Endodermal cell (in vitro differentiated cells): ENCODE measurements around the gene OPCML. TPM values are rescaled to one million over a fixed set of nuclear protein-coding genes. Genes with fewer than 3 reads are reported as not detected.

Source experiments
- DNase-seq: peaks from one replicate; pipeline ENCODE4 v3.0.0-alpha.2; 2017
- H3K27ac ChIP-seq: 2 replicates; pipeline ENCODE4 v1.5.1; 2013; ENCODE audit warnings: mild to moderate bottlenecking, low read depth, low read length, moderate library complexity
- H3K27me3 ChIP-seq: 2 replicates; pipeline ENCODE4 v1.6.1; 2013; ENCODE audit warnings: mild to moderate bottlenecking, low read length, moderate library complexity; ENCODE audit not compliant: insufficient read depth, control insufficient read depth, poor library complexity, severe bottlenecking
- H3K36me3 ChIP-seq: 2 replicates; pipeline ENCODE4 v1.7.0; 2013; ENCODE audit warnings: mild to moderate bottlenecking, low read length, moderate library complexity; ENCODE audit not compliant: control insufficient read depth, insufficient read depth
- H3K4me1 ChIP-seq: one replicate; pipeline ENCODE4 v1.7.0; 2013; ENCODE audit warnings: low read length; ENCODE audit not compliant: control insufficient read depth, insufficient read depth
- H3K4me3 ChIP-seq: 2 replicates; pipeline ENCODE4 v1.5.1; 2013; ENCODE audit warnings: mild to moderate bottlenecking, low read length, moderate library complexity
- H3K9ac ChIP-seq: 2 replicates; pipeline ENCODE4 v1.6.1; 2013; ENCODE audit warnings: mild to moderate bottlenecking, low read length, moderate library complexity; ENCODE audit not compliant: poor library complexity, severe bottlenecking; ENCODE audit errors: extremely low read depth
- H3K9me3 ChIP-seq: 2 replicates; pipeline ENCODE4 v1.6.1; 2013; ENCODE audit warnings: mild to moderate bottlenecking, low read length, moderate library complexity; ENCODE audit not compliant: control insufficient read depth
- H3K27ac Mint-ChIP-seq: 2 replicates; pipeline ENCODE4 v1.8.0; 2020; ENCODE audit warnings: mixed read lengths
- H3K27me3 Mint-ChIP-seq: 2 replicates; pipeline ENCODE4 v1.8.0; 2021; ENCODE audit warnings: mild to moderate bottlenecking, mixed read lengths; ENCODE audit not compliant: insufficient read depth
- H3K36me3 Mint-ChIP-seq: 2 replicates; pipeline ENCODE4 v1.8.0; 2020; ENCODE audit warnings: low read depth, mixed read lengths
- H3K4me1 Mint-ChIP-seq: 2 replicates; pipeline ENCODE4 v1.8.0; 2020; ENCODE audit warnings: mixed read lengths
- H3K4me3 Mint-ChIP-seq: 2 replicates; pipeline ENCODE4 v1.8.0; 2020; ENCODE audit warnings: mild to moderate bottlenecking, moderate library complexity, mixed read lengths
- H3K9me3 Mint-ChIP-seq: 2 replicates; pipeline ENCODE4 v1.8.0; 2020; ENCODE audit warnings: mild to moderate bottlenecking, mixed read lengths
- CTCF ChIP-seq: fragments of 200-600 bp; sonication (generic); conservative IDR thresholded peaks from 2 replicates; pipeline ENCODE4 v1.5.0; 2021; ENCODE audit warnings: antibody characterized with exemption, mild to moderate bottlenecking
- WGBS, 2 experiments: methylation state at CpG; one replicate each; pipeline versions ENCODE4 v1.1.5 to v1.1.7; 2013; ENCODE audit warnings: missing lambda C conversion rate in 2 of 2, mixed read lengths in 1 of 2; ENCODE audit not compliant: insufficient coverage in 1 of 2, insufficient read length in 1 of 2; 5-methylcytosine and 5-hydroxymethylcytosine counted together
- total RNA-seq, 2 donors: library from RNA; stranded (reverse); fragmentation: NEBNext Ultra II Directional in 1 of 2; extraction: Animal tissue kit (Norgen Biotek cat#: 25700) in 1 of 2; gene quantifications; 2 replicates in 1 of 2; 3 replicates in 1 of 2; pipeline ENCODE4 v1.2.1, GENCODE V29; 2021

Gene OPCML
- total RNA-seq, 2 donors from 2014 or later = 0.49 to 0.86 TPM

GRCh38 chr11:132721526-132721925 is 810.8 kb downstream of the OPCML start:
- no peak for TF ChIP-seq CTCF
- no peak for DNase-seq
- H3K9ac ChIP-seq = no peak overlapping the region
- H3K4me1 Mint-ChIP-seq = peaks cover 17% of the 10 kb centered on the region
- no peak overlapping the region for H3K4me3 ChIP-seq
- H3K4me1 ChIP-seq = peaks cover 6% of the 10 kb centered on the region
- H3K9me3 ChIP-seq = peaks cover 9% of the 10 kb centered on the region
- no peaks in the 10 kb centered on the region for H3K36me3 Mint-ChIP-seq
- H3K36me3 ChIP-seq = no peaks in the 10 kb centered on the region
- H3K27ac Mint-ChIP-seq = no peak overlapping the region
- H3K4me3 Mint-ChIP-seq = no peak overlapping the region
- peaks cover 23% of the 10 kb centered on the region for H3K9me3 Mint-ChIP-seq
- 91 to 100% methylated on average over 3 to 5 of the region's 5 CpGs for WGBS, 2 experiments
- no peaks in the 10 kb centered on the region for H3K27me3 ChIP-seq
- H3K27ac ChIP-seq = no peak overlapping the region
- no peaks in the 10 kb centered on the region for H3K27me3 Mint-ChIP-seq

- Mint-ChIP-seq H3K27ac (no peak overlapping the region), H3K4me3 (no peak overlapping the region), H3K36me3 (no peaks in the 10 kb centered on the region), H3K9me3 (peaks cover 8% of the 10 kb centered on the region), H3K4me1 (peaks cover 17% of the 10 kb centered on the region), H3K27me3 (no peaks in the 10 kb centered on the region)
- DNase-seq = no peak
- H3K4me3 ChIP-seq = no peak overlapping the region
- peaks cover 6% of the 10 kb centered on the region for H3K4me1 ChIP-seq
- TF ChIP-seq CTCF = no peak
- peaks cover 2% of the 10 kb centered on the region for H3K9me3 ChIP-seq
- no peaks in the 10 kb centered on the region for H3K36me3 ChIP-seq
- H3K27ac ChIP-seq = no peak overlapping the region
- no peaks in the 10 kb centered on the region for H3K27me3 ChIP-seq
- 92 to 100% methylated on average over 4 of the region's 4 CpGs for WGBS, 2 experiments
- H3K9ac ChIP-seq = no peak overlapping the region
Observed at GRCh38 chr11:132719684-132720083, 812.6 kb downstream of the OPCML start.

GRCh38 chr11:132718711-132719671 is 813.3 kb downstream of the OPCML start:
- peak; percentile 69 for DNase-seq
- Mint-ChIP-seq H3K4me1 (peaks cover 17% of the 10 kb centered on the region), H3K9me3 (peaks cover under 1% of the 10 kb centered on the region), H3K27me3 (no peaks in the 10 kb centered on the region), H3K27ac (no peak overlapping the region), H3K36me3 (no peaks in the 10 kb centered on the region), H3K4me3 (no peak overlapping the region)
- TF ChIP-seq CTCF = no peak
- Histone ChIP-seq H3K4me3 (no peak overlapping the region), H3K27me3 (no peaks in the 10 kb centered on the region), H3K9me3 (no peaks in the 10 kb centered on the region), H3K27ac (no peak overlapping the region), H3K9ac (no peak overlapping the region), H3K36me3 (no peaks in the 10 kb centered on the region), H3K4me1 (peaks cover 6% of the 10 kb centered on the region)
- WGBS, 2 experiments = 76 to 84% methylated on average over 14 to 27 of the region's 27 CpGs
